ENCODE results near the gene GATAD2B.
"Not testable (repeated sequence)": the region's sequence is repeated elsewhere in the genome, so short reads cannot be mapped to it uniquely, and the experiment has no call there.

Gene GATAD2B

GRCh38 chr1:153778051-153778823 is 144.5 kb downstream of the GATAD2B start:
- DNase-seq (ENCODE audit: low read depth) = no peak

GRCh38 chr1:153777648-153778047 is 145.1 kb downstream of the GATAD2B start:
- no peak for DNase-seq (ENCODE audit: low read depth)

GRCh38 chr1:153776845-153777370 is 145.9 kb downstream of the GATAD2B start:
- no peak for DNase-seq (ENCODE audit: low read depth)

GRCh38 chr1:153776352-153776751 is 146.4 kb downstream of the GATAD2B start:
- DNase-seq (ENCODE audit: low read depth) = no peak

GRCh38 chr1:153775458-153776327 is 147.1 kb downstream of the GATAD2B start:
- no peak for DNase-seq (ENCODE audit: low read depth)

GRCh38 chr1:153774780-153775457 is 147.9 kb downstream of the GATAD2B start, which contains the start of gene SLC27A3:
Gene SLC27A3, plus strand, starts transcription at chr1:153775407. Its CDS starts 91 bp downstream, at chr1:153775498.
- DNase-seq (ENCODE audit: low read depth) = no peak

GRCh38 chr1:153774026-153774595 is 148.7 kb downstream of the GATAD2B start:
- no peak for DNase-seq (ENCODE audit: low read depth)

- no peak for DNase-seq (ENCODE audit: low read depth)
Measured at GRCh38 chr1:153773096-153773921, 149.5 kb downstream of the GATAD2B start.

GRCh38 chr1:153771841-153772593 is 150.8 kb downstream of the GATAD2B start:
- no peak for DNase-seq (ENCODE audit: low read depth)

GRCh38 chr1:153771261-153771660 is 151.5 kb downstream of the GATAD2B start:
- DNase-seq (ENCODE audit: low read depth) = no peak

- DNase-seq (ENCODE audit: low read depth) = no peak
Measured at GRCh38 chr1:153770797-153771196, 152.0 kb downstream of the GATAD2B start.

- DNase-seq (ENCODE audit: low read depth) = no peak
Measured at GRCh38 chr1:153769221-153769620, 153.6 kb downstream of the GATAD2B start.

- DNase-seq (ENCODE audit: low read depth) = no peak
Measured at GRCh38 chr1:153768316-153769181, 154.2 kb downstream of the GATAD2B start.

GRCh38 chr1:153767519-153767918 is 155.3 kb downstream of the GATAD2B start:
- DNase-seq (ENCODE audit: low read depth) = no peak

- not testable (repeated sequence) for DNase-seq (ENCODE audit: low read depth)
Measured at GRCh38 chr1:153766663-153767062, 156.1 kb downstream of the GATAD2B start.

GRCh38 chr1:153764310-153764709 is 158.5 kb downstream of the GATAD2B start:
- DNase-seq (ENCODE audit: low read depth) = no peak

GRCh38 chr1:153763365-153764225 is 159.2 kb downstream of the GATAD2B start:
- no peak for DNase-seq (ENCODE audit: low read depth)

- no peak for DNase-seq (ENCODE audit: low read depth)
Measured at GRCh38 chr1:153760440-153760839, 162.3 kb downstream of the GATAD2B start.

Measured in non-pigmented ciliary epithelial cell (primary cell).